A204.1 (cell line): Measurements from ENCODE around the gene HOXA3.

Experiments used
- FAIRE-seq: peaks from 2 replicates; lab custom pipeline; 2012; peaks lifted over from hg19 to GRCh38; lab: Jason Lieb, UNC

The HOXA3 gene

DNA sequence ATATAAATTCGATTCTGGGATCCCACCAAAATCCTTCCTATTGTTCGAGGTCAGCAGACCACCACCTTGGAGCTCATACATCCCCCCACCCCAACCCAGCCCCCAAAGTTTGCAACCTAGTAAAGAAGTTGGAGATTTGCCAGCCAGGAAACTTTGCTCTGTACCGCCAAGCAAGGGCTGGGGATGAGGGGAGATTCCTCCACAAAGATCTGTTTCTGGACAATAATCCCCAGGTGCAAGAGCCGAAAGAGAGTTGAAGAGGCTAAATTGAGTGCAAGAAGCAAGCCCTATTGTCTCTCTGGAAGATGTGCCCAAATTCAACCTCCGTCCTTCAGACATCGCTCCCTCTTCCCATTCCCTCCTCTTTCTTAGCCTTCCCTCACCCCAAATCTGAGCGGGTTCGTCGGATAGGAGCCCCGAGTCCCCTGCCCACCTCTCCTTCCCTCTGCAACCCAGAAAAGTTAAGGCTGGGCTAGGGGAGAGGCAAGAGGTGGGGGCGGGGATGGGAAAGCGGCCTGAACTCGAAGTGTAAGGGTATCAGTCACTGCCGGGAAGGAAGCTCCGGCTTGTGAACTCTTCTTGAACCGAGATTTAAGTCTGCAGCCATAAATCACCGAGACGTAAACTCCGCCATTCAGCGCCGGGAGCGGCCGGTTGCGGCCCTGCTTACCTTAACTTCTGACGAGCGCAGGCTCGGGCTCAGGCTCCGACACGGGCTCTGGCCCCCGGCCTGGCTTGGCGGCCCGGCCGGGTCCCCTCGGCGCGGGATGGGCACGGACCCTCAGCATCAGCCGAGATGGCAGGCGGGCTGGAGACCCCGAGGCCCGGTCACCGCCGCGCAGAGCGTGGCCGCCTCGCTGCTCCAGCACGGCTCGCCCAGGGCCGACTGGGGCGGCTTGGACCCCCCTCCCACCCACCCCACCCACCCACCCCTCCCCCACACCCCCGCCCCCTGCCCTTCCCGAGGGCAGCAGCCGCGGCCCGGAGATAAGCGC is 39.1 kb downstream of the HOXA3 start:
- no peak for FAIRE-seq

- FAIRE-seq = no peak
Measured at GRCh38 chr7:27112361-27112760, 40.0 kb downstream of the HOXA3 start.

- no peak for FAIRE-seq
Measured at GRCh38 chr7:27111751-27112277, 40.6 kb downstream of the HOXA3 start.

- no peak for FAIRE-seq
Measured at GRCh38 chr7:27111042-27111750, 41.2 kb downstream of the HOXA3 start.

GRCh38 chr7:27110186-27111031 is 42.0 kb downstream of the HOXA3 start:
- FAIRE-seq = no peak

GRCh38 chr7:27109466-27110185 is 42.8 kb downstream of the HOXA3 start:
- no peak for FAIRE-seq

- no peak for FAIRE-seq
Measured at GRCh38 chr7:27108390-27109127, 43.8 kb downstream of the HOXA3 start.

DNA sequence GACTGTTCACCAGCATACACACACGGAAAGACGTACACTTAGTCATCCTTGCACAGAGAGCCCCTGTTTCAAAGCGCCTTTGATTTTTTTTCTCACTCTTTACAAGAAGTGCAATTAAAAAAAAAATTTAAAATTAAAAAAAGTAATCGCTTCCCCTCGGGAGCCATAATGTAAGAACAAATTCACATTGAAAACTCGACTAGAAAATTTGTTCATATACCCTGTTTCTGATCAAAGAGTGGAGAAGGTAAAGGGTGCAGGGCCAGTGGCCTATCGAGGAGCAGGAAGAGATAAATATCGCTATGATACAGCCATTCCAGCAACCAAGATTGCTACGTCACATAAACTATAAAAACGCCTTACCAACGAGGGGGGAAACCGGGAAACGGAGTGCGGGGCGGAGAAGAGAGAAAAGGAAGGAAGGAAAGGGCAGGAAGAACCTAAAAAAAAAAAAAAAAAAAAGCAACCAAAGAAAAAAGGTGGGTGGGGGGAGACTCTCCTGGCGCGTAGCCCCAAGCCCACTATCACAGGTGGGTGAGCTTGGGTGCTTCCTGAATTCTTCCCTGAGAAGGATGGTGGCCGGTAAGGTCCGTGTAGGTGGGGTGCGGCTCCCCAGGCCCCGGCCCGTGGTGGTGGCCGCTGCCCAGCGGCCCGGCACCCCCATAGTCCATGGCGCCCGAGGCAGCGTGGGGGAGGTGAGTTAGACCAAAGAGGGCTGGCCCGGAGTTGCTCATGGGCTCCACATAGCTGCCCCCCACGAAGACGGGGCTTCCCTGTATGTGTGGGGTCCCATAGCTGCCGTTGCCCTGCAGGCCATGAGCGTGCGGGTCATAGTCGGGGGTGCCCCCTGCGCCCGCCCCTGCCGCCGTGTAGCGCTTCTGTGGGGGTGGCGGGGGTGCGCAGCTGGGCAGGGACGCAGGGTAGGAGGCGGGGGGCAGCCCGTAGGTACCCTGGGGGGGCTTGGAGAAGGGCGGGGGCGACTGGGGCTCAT is 44.7 kb downstream of the HOXA3 start:
- no peak for FAIRE-seq

DNA sequence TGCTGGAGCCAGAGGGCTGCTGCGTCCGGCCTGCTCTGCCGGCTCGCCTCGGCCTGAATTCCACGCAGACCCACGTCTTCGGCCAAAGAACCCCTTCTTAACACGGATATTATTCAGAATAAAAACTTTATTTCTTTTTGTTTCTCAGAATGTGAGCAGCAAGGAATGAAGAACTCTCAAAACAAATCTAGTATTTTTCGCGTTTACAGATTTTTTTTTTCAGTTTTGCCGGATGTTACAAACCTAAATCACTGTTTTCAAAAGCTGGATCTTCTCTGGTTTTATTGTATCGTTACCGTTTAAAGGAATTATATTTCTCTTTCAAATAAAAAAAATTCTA is 45.5 kb downstream of the HOXA3 start:
- no peak for FAIRE-seq

GRCh38 chr7:27106181-27106900 is 46.0 kb downstream of the HOXA3 start:
- FAIRE-seq = no peak

DNA sequence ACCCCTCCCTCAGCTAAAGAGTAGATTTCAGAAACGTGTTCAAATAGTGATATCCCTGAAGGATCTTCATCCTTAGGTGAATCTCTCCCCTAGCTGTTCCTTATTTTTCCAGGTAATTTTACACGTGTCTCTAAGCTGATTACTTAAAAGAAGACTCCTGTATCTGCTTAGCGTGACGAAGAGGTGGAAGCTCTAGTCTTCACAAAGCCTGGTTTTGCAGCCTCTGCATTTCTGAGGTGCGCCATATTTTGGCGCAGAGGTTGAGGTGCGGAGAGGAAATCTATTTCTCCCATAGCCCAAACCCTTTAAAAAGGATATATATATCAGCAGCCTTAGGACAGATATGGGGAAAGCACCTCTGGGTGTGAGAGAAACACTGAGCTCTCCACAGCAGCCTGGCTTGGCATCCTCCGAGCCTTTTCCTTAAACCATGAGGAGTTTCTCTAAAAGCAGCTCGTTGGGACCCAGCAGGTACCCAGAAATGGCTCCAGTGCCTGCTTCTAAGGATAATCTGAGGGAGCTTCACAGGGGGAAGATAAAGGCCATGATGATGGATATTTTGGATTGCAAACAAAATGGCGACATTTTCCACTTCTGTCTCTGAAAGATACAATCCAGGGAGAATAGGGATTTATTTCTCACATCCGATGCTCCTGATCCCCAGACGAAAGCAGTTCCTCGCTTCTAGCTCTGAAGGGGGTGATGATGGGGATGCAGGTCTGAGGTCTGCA is 46.9 kb downstream of the HOXA3 start:
- FAIRE-seq = no peak

DNA sequence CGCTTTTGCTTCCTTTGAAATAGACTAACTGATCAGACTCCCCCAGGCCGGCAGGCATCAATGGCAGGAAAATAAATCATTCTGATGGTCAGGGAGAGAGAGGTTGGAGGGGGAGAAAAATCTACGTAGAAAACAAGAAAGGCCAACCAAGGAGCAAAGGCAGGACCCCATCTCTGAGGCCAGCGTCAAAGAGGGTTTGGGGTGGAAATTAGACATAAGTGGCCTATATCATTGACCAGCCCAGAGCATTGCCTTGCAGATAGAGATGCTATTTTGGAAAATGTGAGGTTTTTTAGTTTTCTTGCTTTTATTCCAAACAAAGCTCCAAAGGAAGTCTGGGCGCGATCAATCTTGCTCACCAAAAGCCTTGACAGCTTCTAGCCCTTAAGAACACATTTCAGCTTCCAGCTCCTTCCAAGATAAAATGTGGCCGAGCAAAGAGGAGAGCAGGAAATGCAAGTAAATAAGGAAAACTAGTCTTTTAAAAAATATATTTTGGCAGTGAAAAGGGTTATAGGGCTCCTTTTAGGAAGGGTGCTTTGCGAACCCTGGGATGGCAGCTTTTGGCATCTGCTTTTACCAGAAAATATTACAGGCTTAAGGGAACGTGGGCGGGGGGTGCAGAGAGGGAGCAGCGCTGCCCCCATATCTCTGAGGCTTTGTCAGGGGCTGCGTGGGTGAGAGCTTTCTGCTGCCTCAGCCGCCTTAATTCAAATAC is 47.9 kb downstream of the HOXA3 start:
- no peak for FAIRE-seq

DNA sequence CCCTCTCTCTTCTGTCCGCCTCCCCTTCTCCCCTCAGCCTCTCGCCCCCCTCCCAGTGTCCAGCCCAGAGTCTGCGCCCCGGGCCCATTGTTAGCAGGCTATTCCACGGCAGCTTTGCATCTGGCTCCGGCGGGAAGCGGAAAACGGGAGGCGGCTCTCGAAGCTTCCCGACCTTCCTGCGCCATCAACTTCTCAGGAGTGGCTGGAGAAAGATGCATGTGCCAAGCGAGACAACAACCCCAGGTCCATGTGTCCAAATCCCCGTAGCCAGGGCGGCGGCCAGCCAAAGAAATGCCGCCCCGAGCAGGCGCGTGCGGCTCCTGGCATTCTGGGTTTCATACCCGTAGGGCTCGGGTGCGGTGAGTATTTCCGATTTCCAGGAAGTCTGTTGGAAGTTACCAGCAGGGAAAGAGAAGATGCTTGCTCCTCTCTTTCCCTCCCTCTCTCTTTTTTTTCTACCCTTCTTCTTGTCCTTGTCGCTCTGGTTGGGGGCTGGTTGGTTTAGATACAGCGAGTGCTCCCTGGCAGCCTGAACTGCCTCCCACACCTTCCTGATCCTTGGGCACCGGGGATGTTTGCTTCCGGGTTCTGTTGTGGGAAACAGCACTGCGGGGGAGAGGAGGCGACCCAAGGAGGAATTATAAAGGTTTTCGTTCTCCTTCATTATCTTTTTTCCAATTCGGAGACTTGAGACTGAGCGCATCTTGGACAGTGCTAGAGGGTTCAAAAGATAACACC is 48.7 kb downstream of the HOXA3 start:
- no peak for FAIRE-seq

DNA sequence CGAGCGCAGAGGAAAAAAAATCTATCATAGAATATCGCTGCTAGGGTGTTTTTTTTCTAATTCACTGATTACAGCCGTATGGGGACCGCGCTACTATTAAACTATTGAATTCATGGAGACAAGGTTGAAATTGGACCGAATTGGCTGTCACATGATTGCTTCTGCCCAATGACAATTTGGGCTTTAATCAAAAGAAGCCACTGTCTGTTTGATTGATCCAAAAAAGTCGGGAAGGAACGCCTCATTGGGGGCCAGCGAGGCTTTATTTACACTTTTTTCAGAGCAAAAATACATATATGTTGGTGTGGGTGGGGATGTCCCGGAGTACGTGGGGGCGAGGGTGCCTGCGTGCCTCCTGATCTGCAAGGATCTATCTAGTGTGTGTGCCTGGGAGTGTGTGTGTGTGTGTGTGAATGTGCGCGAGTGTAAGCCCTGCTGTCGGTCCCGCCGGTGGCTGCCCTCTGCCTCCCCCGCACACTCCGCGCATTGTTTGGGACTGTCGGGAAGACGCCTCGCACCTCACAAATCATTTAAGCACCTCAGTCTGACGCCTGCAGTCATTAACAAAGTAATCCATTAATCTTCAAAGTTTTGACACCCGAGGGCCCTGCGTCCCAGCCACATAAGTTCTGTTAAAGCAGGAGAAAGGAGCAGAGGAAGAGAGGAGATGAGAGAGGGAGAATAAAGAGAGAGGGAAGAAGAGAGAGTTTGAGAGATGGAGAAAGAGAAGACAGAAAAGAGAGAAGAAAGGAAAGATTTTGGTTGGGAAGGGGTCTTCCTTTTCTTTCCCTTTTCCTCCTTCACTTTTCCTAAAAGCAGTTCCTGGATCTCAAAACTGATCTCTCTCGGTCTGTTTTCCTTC is 49.6 kb downstream of the HOXA3 start, which contains the start of gene HOXA2:
Gene HOXA2 (minus strand): TSS at position 103 of the 862 bp plus-strand sequence. CDS start 183 bp downstream, outside the sequence.
- no peak for FAIRE-seq

DNA sequence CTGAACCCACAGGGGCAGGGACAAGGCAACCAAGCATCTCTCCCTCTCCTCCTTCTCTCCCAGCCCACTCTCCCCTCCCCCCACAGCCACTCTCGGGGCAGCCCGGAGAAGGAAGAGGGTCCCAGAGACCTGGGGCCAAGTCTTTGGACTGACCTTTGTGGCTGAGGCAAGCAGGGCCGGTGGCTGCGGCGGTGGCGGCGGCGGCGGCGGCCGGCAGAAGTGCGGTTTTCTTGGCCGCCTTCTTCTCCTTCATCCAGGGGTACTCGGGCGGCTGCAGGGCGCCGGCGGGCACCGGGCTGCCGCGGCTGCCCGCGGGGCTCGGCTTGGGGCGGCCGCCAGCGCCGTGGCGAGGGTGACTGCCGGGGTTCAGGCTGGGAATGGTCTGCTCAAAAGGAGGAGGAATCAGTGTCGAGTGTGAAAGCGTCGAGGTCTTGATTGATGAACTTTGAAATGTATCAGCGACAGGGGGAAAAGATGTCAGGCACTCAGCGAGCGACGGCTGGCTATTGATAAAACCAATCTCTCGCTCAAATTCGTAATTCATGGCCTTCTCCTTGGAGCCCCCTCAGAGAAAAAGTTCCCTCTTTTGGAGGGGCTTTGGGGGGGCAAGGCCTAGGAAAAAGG is 50.3 kb downstream of the HOXA3 start:
- FAIRE-seq = no peak
